ENCODE data around the gene S100PBP. TPM values are rescaled to one million over a fixed set of nuclear protein-coding genes. Genes with fewer than 3 reads are reported as not detected.

S100PBP gene
- polyA plus RNA-seq, 3 donors, result 6.6 to 17.4 (median 7.1) TPM

DNA sequence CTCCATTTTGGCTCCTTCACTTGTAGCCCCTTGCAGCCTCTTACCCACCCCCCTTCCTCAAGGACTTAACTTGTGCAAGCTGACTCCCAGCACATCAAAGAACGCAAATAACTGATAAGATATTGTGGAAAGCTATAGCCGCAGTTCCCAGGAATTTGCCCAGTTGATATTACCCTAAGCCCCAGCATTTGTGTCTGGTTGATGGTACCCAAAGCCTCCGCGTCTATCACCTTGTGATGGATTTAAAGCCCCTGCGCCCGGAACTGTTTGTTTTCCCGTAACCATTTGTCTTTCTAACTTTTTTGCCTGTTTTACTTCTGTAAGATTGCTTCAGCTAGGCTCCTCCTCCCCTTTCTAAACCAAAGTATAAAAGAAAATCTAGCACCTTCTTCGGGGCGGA, 6.2 kb upstream of the S100PBP start:
- peaks cover 60% of the 10 kb centered on the region for H3K79me2 ChIP-seq (ENCODE audit: insufficient read depth, low read length)
- intact Hi-C loops (cut with micrococcal nuclease), result no loop called here
- H2AFZ ChIP-seq (ENCODE audit: insufficient read depth, low read depth, low read length, poor library complexity, severe bottlenecking), result no peak overlapping the region
- Mint-ChIP-seq H3K27ac (peak overlapping the region in 1 of 7 donors; percentile 3), H3K4me3 (no peak overlapping the region), H3K36me3 (peaks cover 58 to 65% of the 10 kb centered on the region in 2 donors), H3K27me3 (ENCODE audit: low read depth in 3 of 3) (peaks cover 0 to 4% (median 2%) of the 10 kb centered on the region in 3 donors), H3K9me3 (peaks cover 0 to 1% (median 0%) of the 10 kb centered on the region in 7 donors), H3K4me1 (peaks cover 23% of the 10 kb centered on the region)
- H3K27ac ChIP-seq (ENCODE audit: low read depth in 1 of 2, low read length in 2 of 2), result no peak overlapping the region
- WGBS (ENCODE audit: insufficient coverage), result 100% methylated on average over 6 of the region's 9 CpGs
- no peaks in the 10 kb centered on the region for H3K27me3 ChIP-seq (ENCODE audit: control insufficient read depth in 2 of 2, insufficient read depth in 2 of 2, low read length in 2 of 2)
- no peak overlapping the region for H3K4me2 ChIP-seq (replicated peaks; ENCODE audit: extremely low read depth, low read length, poor library complexity, severe bottlenecking)
- H3K9ac ChIP-seq (ENCODE audit: insufficient read depth, low read length, poor library complexity, severe bottlenecking), result no peak overlapping the region
- H4K20me1 ChIP-seq (ENCODE audit: insufficient read depth, low read length), result peaks cover 36% of the 10 kb centered on the region
- no peak for DNase-seq
- peaks cover 37 to 60% of the 10 kb centered on the region in 2 donors for H3K36me3 ChIP-seq (replicated peaks in 1 of 2; ENCODE audit: control insufficient read depth in 1 of 2, insufficient read depth in 2 of 2, low read length in 2 of 2)
- H3K4me1 ChIP-seq (ENCODE audit: control insufficient read depth in 1 of 2, insufficient read depth in 2 of 2, low read length in 2 of 2), result peaks cover 12 to 24% of the 10 kb centered on the region in 2 donors
- no peak for TF ChIP-seq CTCF (IDR thresholded peaks at IDR 0.05)
- H3K9me3 ChIP-seq (replicated peaks in 1 of 2; ENCODE audit: control insufficient read depth in 1 of 2, insufficient read depth in 1 of 2, low read length in 2 of 2), result no peaks in the 10 kb centered on the region
- no peak overlapping the region for H3K4me3 ChIP-seq (replicated peaks in 1 of 3; ENCODE audit: low read depth in 2 of 3, low read length in 3 of 3)

- intact Hi-C loops (cut with micrococcal nuclease), result no loop called here
- H3K9me3 Mint-ChIP-seq, result no peaks in the 10 kb centered on the region
- Histone ChIP-seq H4K20me1 (ENCODE audit: insufficient read depth, low read length) (peaks cover 36% of the 10 kb centered on the region), H3K9ac (ENCODE audit: insufficient read depth, low read length, poor library complexity, severe bottlenecking) (no peak overlapping the region), H3K9me3 (replicated peaks in 1 of 2; ENCODE audit: control insufficient read depth in 1 of 2, insufficient read depth in 1 of 2, low read length in 2 of 2) (no peaks in the 10 kb centered on the region), H3K79me2 (ENCODE audit: insufficient read depth, low read length) (peaks cover 67% of the 10 kb centered on the region), H3K36me3 (replicated peaks in 1 of 2; ENCODE audit: control insufficient read depth in 1 of 2, insufficient read depth in 2 of 2, low read length in 2 of 2) (peaks cover 30 to 53% of the 10 kb centered on the region in 2 donors), H3K4me3 (replicated peaks in 1 of 3; ENCODE audit: low read depth in 2 of 3, low read length in 3 of 3) (no peak overlapping the region), H3K4me1 (ENCODE audit: control insufficient read depth in 1 of 2, insufficient read depth in 2 of 2, low read length in 2 of 2) (peaks cover 18 to 29% of the 10 kb centered on the region in 2 donors), H3K27ac (ENCODE audit: low read depth in 1 of 2, low read length in 2 of 2) (no peak overlapping the region), H3K4me2 (replicated peaks; ENCODE audit: extremely low read depth, low read length, poor library complexity, severe bottlenecking) (no peak overlapping the region), H2AFZ (ENCODE audit: insufficient read depth, low read depth, low read length, poor library complexity, severe bottlenecking) (no peak overlapping the region), H3K27me3 (ENCODE audit: control insufficient read depth in 2 of 2, insufficient read depth in 2 of 2, low read length in 2 of 2) (no peaks in the 10 kb centered on the region)
- H3K27ac Mint-ChIP-seq, result peak overlapping the region in 1 of 7 donors; percentile 47
- no peak for TF ChIP-seq CTCF (IDR thresholded peaks at IDR 0.05)
- 100% methylated on average over 2 of the region's 3 CpGs for WGBS (ENCODE audit: insufficient coverage)
- DNase-seq, result no peak
- H3K27me3 Mint-ChIP-seq (ENCODE audit: low read depth in 3 of 3), result peaks cover 0 to 4% (median 2%) of the 10 kb centered on the region in 3 donors
- peaks cover 52 to 58% of the 10 kb centered on the region in 2 donors for H3K36me3 Mint-ChIP-seq
- peaks cover 28% of the 10 kb centered on the region for H3K4me1 Mint-ChIP-seq
- H3K4me3 Mint-ChIP-seq, result no peak overlapping the region
Measured at GRCh38 chr1:32811917-32812316, 5.5 kb upstream of the S100PBP start.
